T47D (cell line): ENCODE measurements around the gene EGR1.

Experiments
- DNase-seq, 2 experiments: peaks; one replicate each; pipeline versions ENCODE4 v3.0.0 to v3.0.0-alpha.2; 2011 to 2012; ENCODE audit warnings: low read depth in 1 of 2, low spot score in 1 of 2
- JUND ChIP-seq: IDR thresholded peaks from 2 replicates; pipeline ENCODE4 v1.6.1; 2012; ENCODE audit warnings: low read depth
- in situ Hi-C: cut with HindIII; loops from 2 replicates; pipeline ENCODE4 v1.10.0; 2016; ENCODE audit warnings: low sequenced_read_pairs, low pct_unique_long_range_greater_than_20kb

The EGR1 gene

GRCh38 chr5:138465261-138466124 is at the start of gene EGR1:
Gene EGR1, plus strand, starts transcription at chr5:138465479. Its CDS starts 283 bp downstream, at chr5:138465762.
- TF ChIP-seq JUND: no peak
- in situ Hi-C loops: no loop called here
- DNase-seq: peak; percentile 91 to 96

DNA sequence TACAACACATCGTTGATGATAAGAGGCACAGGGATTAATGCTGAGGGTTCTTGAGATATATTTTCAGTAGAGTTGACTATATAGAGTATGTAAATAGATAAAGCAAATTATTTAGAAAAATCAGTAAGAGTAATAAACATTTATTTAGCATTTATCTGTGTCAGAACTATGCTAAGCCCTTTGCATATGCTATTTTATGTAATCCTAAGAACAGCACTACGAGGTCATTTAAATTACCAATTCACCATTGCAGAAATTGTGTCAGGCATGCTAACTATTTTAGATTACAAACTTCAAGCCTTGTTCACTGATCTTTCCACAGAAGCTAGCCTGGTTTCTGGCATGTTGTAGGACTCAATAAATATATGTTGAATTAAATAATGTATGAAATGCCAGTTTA is 46.8 kb upstream of the EGR1 start:
- in situ Hi-C loops: no loop called here
- no peak for TF ChIP-seq JUND
- no peak for DNase-seq

- DNase-seq: no peak
- in situ Hi-C loops: no loop called here
- no peak for TF ChIP-seq JUND
These were observed 40.2 kb upstream of the EGR1 start for GRCh38 chr5:138425079-138425478.

GRCh38 chr5:138435943-138436342 is 29.3 kb upstream of the EGR1 start:
- no peak for DNase-seq
- TF ChIP-seq JUND: no peak
- in situ Hi-C loops: no loop called here

DNA sequence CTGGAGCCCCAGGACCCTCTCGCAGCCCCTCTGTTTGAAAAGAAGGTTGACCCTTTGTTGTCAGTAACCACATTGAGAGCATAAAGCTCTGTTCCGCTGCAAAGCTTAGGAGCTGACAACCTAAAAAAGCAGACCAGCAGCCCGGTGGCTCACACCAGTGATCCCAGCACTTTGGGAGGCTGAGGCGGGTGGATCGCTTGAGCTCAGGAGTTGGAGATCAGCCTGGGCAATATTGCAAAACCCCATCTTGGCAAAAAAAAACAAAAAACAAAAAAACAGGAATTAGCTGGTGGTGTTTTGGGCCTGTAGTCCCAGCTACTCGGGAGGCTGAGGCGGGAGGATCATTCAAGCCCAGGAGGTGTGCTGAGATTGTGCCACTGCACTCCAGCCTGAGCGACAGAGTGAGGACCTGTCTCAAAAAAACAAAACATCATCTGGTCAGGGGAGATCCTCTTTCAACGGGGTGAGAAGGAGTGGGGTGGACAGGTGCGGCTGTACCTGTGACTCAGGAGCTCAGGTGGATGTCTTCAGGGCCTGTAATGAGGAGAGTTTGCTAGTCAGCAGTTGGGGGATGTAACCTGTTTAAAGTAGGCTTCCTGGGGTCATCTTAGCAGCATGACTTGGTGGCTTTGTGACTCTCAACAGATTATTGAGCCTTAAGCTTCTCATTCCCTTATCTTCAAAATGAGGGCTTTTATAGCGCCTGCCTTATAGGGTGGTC is 27.1 kb upstream of the EGR1 start:
- TF ChIP-seq JUND: no peak
- no peak for DNase-seq
- in situ Hi-C loops: no loop called here

GRCh38 chr5:138438724-138439476 is 26.4 kb upstream of the EGR1 start, which contains the start of gene REEP2:
Gene REEP2, plus strand, starts transcription at chr5:138439057. Its CDS starts 152 bp downstream, at chr5:138439209.
- in situ Hi-C loops: no loop called here
- DNase-seq: peak; percentile 26 to 45
- no peak for TF ChIP-seq JUND

- in situ Hi-C loops: no loop called here
- no peak for DNase-seq
- no peak for TF ChIP-seq JUND
These were observed 25.7 kb upstream of the EGR1 start for GRCh38 chr5:138439477-138440158.

DNA sequence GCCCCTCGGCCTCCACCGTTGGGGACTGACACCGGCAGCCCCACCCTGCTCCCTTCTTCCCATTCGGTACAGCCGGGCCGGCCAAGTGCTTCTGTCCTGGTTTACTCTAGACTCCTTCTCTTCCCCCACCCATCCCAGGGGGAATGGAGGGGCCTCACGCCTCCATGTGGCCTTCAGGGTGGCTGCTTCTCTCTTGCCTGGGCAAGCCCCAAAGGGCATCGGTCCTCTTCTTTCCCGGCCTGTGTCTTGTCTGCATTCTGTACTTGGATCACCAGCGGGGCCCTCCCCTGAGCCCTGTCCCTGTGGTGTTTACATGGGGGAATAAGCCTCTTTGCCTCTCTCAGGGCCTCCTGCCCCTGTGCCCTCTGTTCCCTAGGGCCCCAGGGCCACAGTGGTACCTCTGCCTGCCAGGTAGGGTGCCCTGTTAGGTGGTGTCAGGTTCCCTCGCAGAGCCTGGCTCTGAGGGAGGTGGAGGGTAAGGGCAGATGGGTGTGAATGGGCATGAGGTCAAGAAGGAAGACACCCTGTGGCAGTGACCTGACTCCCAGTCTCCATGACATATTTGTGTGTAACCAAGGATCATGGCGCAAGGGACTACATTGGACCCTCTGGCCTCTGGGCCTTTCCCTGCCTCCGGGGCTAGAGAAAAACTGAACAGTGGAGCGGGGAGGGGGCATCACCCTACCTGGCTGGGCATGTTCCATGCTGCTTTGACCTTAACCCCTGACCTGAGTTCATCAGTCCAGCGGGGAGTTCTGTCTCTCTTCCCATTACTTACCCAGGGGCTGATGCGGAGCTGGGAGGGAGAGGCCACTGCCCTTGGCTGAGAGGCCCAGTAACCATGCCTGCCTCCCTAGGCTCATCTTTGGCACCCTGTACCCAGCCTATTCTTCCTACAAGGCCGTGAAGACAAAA is 24.9 kb upstream of the EGR1 start:
- no peak for TF ChIP-seq JUND
- in situ Hi-C loops: no loop called here
- no peak for DNase-seq

GRCh38 chr5:138441221-138441620 is 24.1 kb upstream of the EGR1 start:
- TF ChIP-seq JUND: no peak
- in situ Hi-C loops: no loop called here
- DNase-seq: no peak

- no peak for TF ChIP-seq JUND
- in situ Hi-C loops: no loop called here
- DNase-seq: no peak
These were observed 21.1 kb upstream of the EGR1 start for GRCh38 chr5:138444078-138444773.

- no peak for DNase-seq
- TF ChIP-seq JUND: no peak
- in situ Hi-C loops: no loop called here
These were observed 20.3 kb upstream of the EGR1 start for GRCh38 chr5:138444774-138445546.
